Hematopoietic multipotent progenitor cell (in vitro differentiated cells): ENCODE data around the gene HOXC5. TPM values are rescaled to one million over a fixed set of nuclear protein-coding genes. Genes with fewer than 3 reads are reported as not detected.

ENCODE experiments used
- DNase-seq, 3 donors: peaks; one replicate each; pipeline ENCODE4 v3.0.0-alpha.2; 2011 to 2015; ENCODE audit warnings: low read depth in 2 of 3, low spot score in 2 of 3
- total RNA-seq: library from RNA; depleted of rRNA; stranded (reverse); fragments of >200 nt; gene quantifications from one replicate; pipeline ENCODE4 v1.2.3, GENCODE V29; 2012

HOXC5 gene
- total RNA-seq, 1 donor: not detected

GRCh38 chr12:54019091-54019811 lies 13.6 kb upstream of the HOXC5 start:
- DNase-seq: no peak

- no peak for DNase-seq
Observed at GRCh38 chr12:54019924-54020590, 12.8 kb upstream of the HOXC5 start.

- no peak for DNase-seq
Observed at GRCh38 chr12:54020591-54021405, 12.1 kb upstream of the HOXC5 start.

- no peak for DNase-seq
Observed at GRCh38 chr12:54021432-54022013, 11.3 kb upstream of the HOXC5 start.

- no peak for DNase-seq
Observed at GRCh38 chr12:54022960-54023884, 9.6 kb upstream of the HOXC5 start.

- DNase-seq: no peak
Observed at GRCh38 chr12:54024127-54024526, 8.7 kb upstream of the HOXC5 start.

GRCh38 chr12:54024581-54025305 lies 8.1 kb upstream of the HOXC5 start:
- no peak for DNase-seq

- DNase-seq: no peak
Observed at GRCh38 chr12:54025499-54026405, 7.1 kb upstream of the HOXC5 start.

GRCh38 chr12:54026640-54027441 lies 6.0 kb upstream of the HOXC5 start:
- DNase-seq: no peak

- no peak for DNase-seq
Observed at GRCh38 chr12:54027442-54027786, 5.4 kb upstream of the HOXC5 start.

GRCh38 chr12:54028314-54029201 lies 4.3 kb upstream of the HOXC5 start, which contains the start of gene HOXC6:
Gene HOXC6, plus strand, starts transcription at chr12:54028440. Its CDS starts 82 bp downstream, at chr12:54028522.
- no peak for DNase-seq

GRCh38 chr12:54029529-54030441 lies 3.1 kb upstream of the HOXC5 start:
- DNase-seq: no peak

GRCh38 chr12:54030442-54030801 lies 2.4 kb upstream of the HOXC5 start:
- DNase-seq: no peak

GRCh38 chr12:54030889-54031471 lies 1.9 kb upstream of the HOXC5 start:
- DNase-seq: no peak

GRCh38 chr12:54031480-54031879 lies 1.4 kb upstream of the HOXC5 start:
- no peak for DNase-seq
